Measurements from ENCODE around the gene ERVMER34-1. TPM values are rescaled to one million over a fixed set of nuclear protein-coding genes. Genes with fewer than 3 reads are reported as not detected.
A peak's percentile ranks its signal among the peaks of the same experiment; 100 is the strongest.

Gene ERVMER34-1
- total and polyA plus RNA-seq, 3 experiments from 2014 or later, result 0.20 TPM; not detected in 2

GRCh38 chr4:52711272-52711671 is 40.0 kb downstream of the ERVMER34-1 start:
- H3K36me3 Mint-ChIP-seq, result peaks cover 8 to 33% (median 17%) of the 10 kb centered on the region in 3 donors
- H3K4me3 ChIP-seq (ENCODE audit: low read length), result no peak overlapping the region
- H3K27me3 Mint-ChIP-seq, result no peaks in the 10 kb centered on the region
- H3K27ac ChIP-seq (ENCODE audit: low read depth, low read length), result no peak overlapping the region
- H3K27ac Mint-ChIP-seq, result peak overlapping the region; percentile 45 to 92 (median 88)
- H3K36me3 ChIP-seq (ENCODE audit: insufficient read depth, low read length), result peaks cover 3% of the 10 kb centered on the region
- peaks cover 43 to 52% (median 47%) of the 10 kb centered on the region in 3 donors for H3K4me1 Mint-ChIP-seq
- H3K4me1 ChIP-seq (ENCODE audit: insufficient read depth, low read length), result peaks cover 38% of the 10 kb centered on the region
- no peaks in the 10 kb centered on the region for H3K27me3 ChIP-seq (ENCODE audit: insufficient read depth, low read length, poor library complexity, severe bottlenecking)
- no peaks in the 10 kb centered on the region for H3K9me3 Mint-ChIP-seq
- ChIA-PET POLR2A (interaction anchor here (2.4 to 3.1 kb wide), 3 partner anchors 11 to 868 kb away, joined by 10 to 105 read pairs (median 11); partner anchors contain the start of genes DCUN1D4 and USP46), CTCF (interaction anchor here (2.0 kb wide), 1 partner anchor 11 kb away, joined by 10 read pairs; no protein-coding TSS in a partner anchor)
- no peaks in the 10 kb centered on the region for H3K9me3 ChIP-seq (ENCODE audit: low read length)
- peak overlapping the region in 5 of 7 donors; percentile 68 to 95 (median 79) for H3K4me3 Mint-ChIP-seq
- DNase-seq, result no peak

GRCh38 chr4:52709155-52709554 is 42.1 kb downstream of the ERVMER34-1 start:
- peaks cover 0 to 5% of the 10 kb centered on the region in 2 donors for H3K27me3 Mint-ChIP-seq
- H3K36me3 Mint-ChIP-seq, result peaks cover 3 to 14% (median 3%) of the 10 kb centered on the region in 3 donors
- H3K4me3 Mint-ChIP-seq, result peak overlapping the region in 1 of 7 donors; percentile 4
- no peak for DNase-seq
- no peak overlapping the region for H3K4me3 ChIP-seq (ENCODE audit: low read length)
- peaks cover 27 to 31% (median 29%) of the 10 kb centered on the region in 3 donors for H3K4me1 Mint-ChIP-seq
- no peak overlapping the region for H3K27ac ChIP-seq (ENCODE audit: low read depth, low read length)
- peak overlapping the region in 1 of 8 donors; percentile 70 for H3K27ac Mint-ChIP-seq
- no peaks in the 10 kb centered on the region for H3K9me3 Mint-ChIP-seq
- peaks cover 22% of the 10 kb centered on the region for H3K4me1 ChIP-seq (ENCODE audit: insufficient read depth, low read length)
- H3K27me3 ChIP-seq (ENCODE audit: insufficient read depth, low read length, poor library complexity, severe bottlenecking), result no peaks in the 10 kb centered on the region
- CTCF ChIA-PET, result no interaction called here
- H3K36me3 ChIP-seq (ENCODE audit: insufficient read depth, low read length), result peaks cover 3% of the 10 kb centered on the region
- no peaks in the 10 kb centered on the region for H3K9me3 ChIP-seq (ENCODE audit: low read length)
- POLR2A ChIA-PET, result no interaction called here

- Mint-ChIP-seq H3K4me1 (no peaks in the 10 kb centered on the region), H3K36me3 (no peaks in the 10 kb centered on the region), H3K4me3 (no peak overlapping the region), H3K9me3 (no peaks in the 10 kb centered on the region), H3K27me3 (peaks cover 0 to 6% of the 10 kb centered on the region in 2 donors), H3K27ac (no peak overlapping the region)
- Histone ChIP-seq H3K27ac (ENCODE audit: low read depth, low read length) (no peak overlapping the region), H3K9me3 (ENCODE audit: low read length) (no peaks in the 10 kb centered on the region), H3K4me3 (ENCODE audit: low read length) (no peak overlapping the region), H3K27me3 (ENCODE audit: insufficient read depth, low read length, poor library complexity, severe bottlenecking) (no peaks in the 10 kb centered on the region), H3K36me3 (ENCODE audit: insufficient read depth, low read length) (no peaks in the 10 kb centered on the region), H3K4me1 (ENCODE audit: insufficient read depth, low read length) (no peaks in the 10 kb centered on the region)
- POLR2A ChIA-PET, result no interaction called here
- CTCF ChIA-PET, result interaction anchor here (1.9 kb wide), 1 partner anchor 9 kb away, joined by 4 read pairs; no protein-coding TSS in a partner anchor
- no peak for DNase-seq
Measured at GRCh38 chr4:52704661-52705060, 46.6 kb downstream of the ERVMER34-1 start.

GRCh38 chr4:52704133-52704532 is 47.1 kb downstream of the ERVMER34-1 start:
- H3K36me3 Mint-ChIP-seq, result no peaks in the 10 kb centered on the region
- Histone ChIP-seq H3K4me1 (ENCODE audit: insufficient read depth, low read length) (no peaks in the 10 kb centered on the region), H3K9me3 (ENCODE audit: low read length) (no peaks in the 10 kb centered on the region), H3K27ac (ENCODE audit: low read depth, low read length) (no peak overlapping the region), H3K27me3 (ENCODE audit: insufficient read depth, low read length, poor library complexity, severe bottlenecking) (no peaks in the 10 kb centered on the region), H3K36me3 (ENCODE audit: insufficient read depth, low read length) (no peaks in the 10 kb centered on the region), H3K4me3 (ENCODE audit: low read length) (no peak overlapping the region)
- CTCF ChIA-PET, result interaction anchor here (1.9 kb wide), 1 partner anchor 9 kb away, joined by 4 read pairs; no protein-coding TSS in a partner anchor
- H3K4me1 Mint-ChIP-seq, result no peaks in the 10 kb centered on the region
- DNase-seq, result no peak
- peaks cover 0 to 6% of the 10 kb centered on the region in 2 donors for H3K27me3 Mint-ChIP-seq
- H3K27ac Mint-ChIP-seq, result no peak overlapping the region
- no peak overlapping the region for H3K4me3 Mint-ChIP-seq
- H3K9me3 Mint-ChIP-seq, result no peaks in the 10 kb centered on the region
- POLR2A ChIA-PET, result no interaction called here

GRCh38 chr4:52701207-52701606 is 50.0 kb downstream of the ERVMER34-1 start:
- H3K4me1 Mint-ChIP-seq, result peaks cover 4 to 5% (median 5%) of the 10 kb centered on the region in 3 donors
- H3K4me1 ChIP-seq (ENCODE audit: insufficient read depth, low read length), result no peaks in the 10 kb centered on the region
- no peak overlapping the region for H3K4me3 Mint-ChIP-seq
- DNase-seq, result no peak
- H3K36me3 ChIP-seq (ENCODE audit: insufficient read depth, low read length), result no peaks in the 10 kb centered on the region
- H3K9me3 Mint-ChIP-seq, result no peaks in the 10 kb centered on the region
- peaks cover 2 to 13% of the 10 kb centered on the region in 2 donors for H3K27me3 Mint-ChIP-seq
- H3K27me3 ChIP-seq (ENCODE audit: insufficient read depth, low read length, poor library complexity, severe bottlenecking), result no peaks in the 10 kb centered on the region
- H3K27ac ChIP-seq (ENCODE audit: low read depth, low read length), result no peak overlapping the region
- no peak overlapping the region for H3K4me3 ChIP-seq (ENCODE audit: low read length)
- ChIA-PET CTCF (no interaction called here), POLR2A (no interaction called here)
- H3K36me3 Mint-ChIP-seq, result no peaks in the 10 kb centered on the region
- no peaks in the 10 kb centered on the region for H3K9me3 ChIP-seq (ENCODE audit: low read length)
- no peak overlapping the region for H3K27ac Mint-ChIP-seq

GRCh38 chr4:52694936-52695335 is 56.3 kb downstream of the ERVMER34-1 start:
- ChIA-PET CTCF (no interaction called here), POLR2A (no interaction called here)
- Histone ChIP-seq H3K4me1 (ENCODE audit: insufficient read depth, low read length) (no peaks in the 10 kb centered on the region), H3K27ac (ENCODE audit: low read depth, low read length) (no peak overlapping the region), H3K9me3 (ENCODE audit: low read length) (peaks cover 7% of the 10 kb centered on the region), H3K36me3 (ENCODE audit: insufficient read depth, low read length) (no peaks in the 10 kb centered on the region), H3K4me3 (ENCODE audit: low read length) (no peak overlapping the region), H3K27me3 (ENCODE audit: insufficient read depth, low read length, poor library complexity, severe bottlenecking) (no peaks in the 10 kb centered on the region)
- no peak overlapping the region for H3K4me3 Mint-ChIP-seq
- DNase-seq, result no peak
- peaks cover 21 to 34% (median 29%) of the 10 kb centered on the region in 5 donors for H3K9me3 Mint-ChIP-seq
- peaks cover 4 to 7% (median 6%) of the 10 kb centered on the region in 3 donors for H3K4me1 Mint-ChIP-seq
- peaks cover 3 to 39% (median 7%) of the 10 kb centered on the region in 3 donors for H3K36me3 Mint-ChIP-seq
- H3K27me3 Mint-ChIP-seq, result peaks cover 13 to 19% of the 10 kb centered on the region in 2 donors
- no peak overlapping the region for H3K27ac Mint-ChIP-seq

- Mint-ChIP-seq H3K27ac (peak overlapping the region in 1 of 8 donors; percentile 12), H3K4me1 (peaks cover 4 to 7% (median 6%) of the 10 kb centered on the region in 3 donors), H3K36me3 (peaks cover 3 to 39% (median 7%) of the 10 kb centered on the region in 3 donors), H3K4me3 (no peak overlapping the region), H3K27me3 (peaks cover 14 to 21% of the 10 kb centered on the region in 2 donors), H3K9me3 (peaks cover 21 to 34% (median 29%) of the 10 kb centered on the region in 5 donors)
- Histone ChIP-seq H3K27ac (ENCODE audit: low read depth, low read length) (no peak overlapping the region), H3K27me3 (ENCODE audit: insufficient read depth, low read length, poor library complexity, severe bottlenecking) (no peaks in the 10 kb centered on the region), H3K9me3 (ENCODE audit: low read length) (peaks cover 7% of the 10 kb centered on the region), H3K4me1 (ENCODE audit: insufficient read depth, low read length) (no peaks in the 10 kb centered on the region), H3K36me3 (ENCODE audit: insufficient read depth, low read length) (no peaks in the 10 kb centered on the region), H3K4me3 (ENCODE audit: low read length) (no peak overlapping the region)
- no peak for DNase-seq
- CTCF ChIA-PET, result no interaction called here
- POLR2A ChIA-PET, result no interaction called here
Measured at GRCh38 chr4:52693492-52693891, 57.7 kb downstream of the ERVMER34-1 start.

Measured in CD8-positive, alpha-beta memory T cell (primary cell).